Measurements from ENCODE around the gene FAM161B. TPM values are rescaled to one million over a fixed set of nuclear protein-coding genes. Genes with fewer than 3 reads are reported as not detected.

Gene FAM161B
- total and polyA plus RNA-seq, 10 donors = 1.8 to 4.6 (median 3.0) TPM

- H3K4me3 ChIP-seq = no peak overlapping the region
- no peak for DNase-seq
- H3K36me3 ChIP-seq = peaks cover 0 to 52% (median 16%) of the 10 kb centered on the region in 6 donors
- intact Hi-C loops (cut with DNase I; ENCODE audit: low total_unique reads) = no loop called here
- no peak for TF ChIP-seq CTCF (IDR thresholded peaks at IDR 0.05 in 8 of 11, conservative IDR thresholded peaks at IDR 0.05 in 3 of 11)
- TF ChIP-seq POLR2A (IDR thresholded peaks at IDR 0.05) = no peak
- TF ChIP-seq POLR2AphosphoS5 (IDR thresholded peaks at IDR 0.05) = no peak
- H3K9me3 ChIP-seq = no peaks in the 10 kb centered on the region
- no peak overlapping the region for H3K27ac ChIP-seq
- WGBS, 5 donors = 80 to 95% (median 90%) methylated on average over 4 of the region's 4 CpGs
- no peaks in the 10 kb centered on the region for H3K27me3 ChIP-seq (replicated peaks in 1 of 7)
- peaks cover 3 to 36% (median 15%) of the 10 kb centered on the region in 6 donors for H3K4me1 ChIP-seq
These were observed 4.7 kb downstream of the FAM161B start for GRCh38 chr14:73945159-73945670.

DNA sequence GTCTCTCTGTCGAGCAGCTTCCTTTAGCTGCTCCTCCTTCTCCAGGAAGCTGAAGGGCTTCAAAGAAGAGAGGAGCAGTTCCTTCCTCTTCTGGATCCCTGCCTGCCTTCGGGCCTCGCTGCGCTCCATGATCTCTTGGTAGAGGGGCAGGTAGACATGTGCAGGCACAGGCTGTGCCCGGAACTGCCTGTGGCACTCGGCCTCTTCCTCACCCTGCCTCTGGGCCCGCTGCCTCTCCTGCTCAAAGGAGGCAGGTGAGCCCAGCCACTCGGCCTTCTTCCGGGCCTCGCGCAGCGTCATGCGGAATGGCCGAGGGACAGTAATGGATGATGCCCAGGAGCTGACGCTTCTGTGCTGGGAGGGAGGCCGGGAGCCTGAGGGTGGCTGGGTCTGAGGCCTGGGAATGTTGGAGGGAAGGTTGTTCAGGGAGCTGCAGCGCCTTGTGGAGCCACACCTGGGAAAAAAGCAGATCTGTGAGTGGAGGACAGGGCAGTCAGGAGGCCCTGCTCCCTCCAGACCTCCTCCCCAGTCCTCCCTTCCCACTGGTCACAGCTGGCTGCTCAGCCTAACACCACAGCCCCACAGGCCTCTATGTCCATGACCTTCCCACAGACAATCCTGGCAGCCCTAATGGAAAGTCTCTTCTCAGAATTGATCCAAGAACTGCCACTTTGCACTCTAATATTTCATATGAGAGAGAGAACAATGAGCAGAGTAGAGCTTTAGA, 5.3 kb downstream of the FAM161B start:
- TF ChIP-seq CTCF (IDR thresholded peaks at IDR 0.05 in 8 of 11, conservative IDR thresholded peaks at IDR 0.05 in 3 of 11) = no peak
- TF ChIP-seq POLR2AphosphoS5 (IDR thresholded peaks at IDR 0.05) = no peak
- no peak for TF ChIP-seq POLR2A (IDR thresholded peaks at IDR 0.05)
- Histone ChIP-seq H3K9me3 (no peaks in the 10 kb centered on the region), H3K4me1 (peaks cover 3 to 35% (median 15%) of the 10 kb centered on the region in 6 donors), H3K27ac (peak overlapping the region in 5 of 8 donors; percentile 9 to 61 (median 59)), H3K36me3 (peaks cover 0 to 59% (median 18%) of the 10 kb centered on the region in 6 donors), H3K4me3 (no peak overlapping the region), H3K27me3 (replicated peaks in 1 of 7) (no peaks in the 10 kb centered on the region)
- intact Hi-C loops (cut with DNase I; ENCODE audit: low total_unique reads) = no loop called here
- WGBS, 5 donors = 80 to 87% (median 83%) methylated on average over 12 to 17 of the region's 17 CpGs
- no peak for DNase-seq

GRCh38 chr14:73943083-73943482, 6.8 kb downstream of the FAM161B start:
- peak overlapping the region in 5 of 8 donors; percentile 47 to 61 (median 59) for H3K27ac ChIP-seq
- intact Hi-C loops (cut with DNase I; ENCODE audit: low total_unique reads) = no loop called here

More at GRCh38 chr14:73943083-73943482, 6.8 kb downstream of the FAM161B start:
- DNase-seq = no peak
- TF ChIP-seq POLR2A (IDR thresholded peaks at IDR 0.05) = no peak
- TF ChIP-seq POLR2AphosphoS5 (IDR thresholded peaks at IDR 0.05) = peak in 1 of 3 donors; percentile 17
- TF ChIP-seq CTCF (IDR thresholded peaks at IDR 0.05 in 8 of 11, conservative IDR thresholded peaks at IDR 0.05 in 3 of 11) = no peak
- Histone ChIP-seq H3K9me3 (no peaks in the 10 kb centered on the region), H3K4me1 (peaks cover 0 to 28% (median 10%) of the 10 kb centered on the region in 6 donors), H3K27me3 (replicated peaks in 1 of 7) (no peaks in the 10 kb centered on the region), H3K36me3 (peaks cover 0 to 65% (median 21%) of the 10 kb centered on the region in 6 donors), H3K4me3 (no peak overlapping the region)
- 26 to 54% (median 33%) methylated on average over 4 of the region's 4 CpGs for WGBS, 5 donors
